Inflammatory macrophage treated with lipopolysaccharide for 1 hour (primary cell): ENCODE data around the gene GMNC.

Source experiments
- DNase-seq, 2 donors: peaks; one replicate each; pipeline ENCODE4 v3.0.0-alpha.2; 2020 to 2022

Gene GMNC

GRCh38 chr3:190848870-190849269, 13.6 kb downstream of the GMNC start:
- no peak for DNase-seq

DNA sequence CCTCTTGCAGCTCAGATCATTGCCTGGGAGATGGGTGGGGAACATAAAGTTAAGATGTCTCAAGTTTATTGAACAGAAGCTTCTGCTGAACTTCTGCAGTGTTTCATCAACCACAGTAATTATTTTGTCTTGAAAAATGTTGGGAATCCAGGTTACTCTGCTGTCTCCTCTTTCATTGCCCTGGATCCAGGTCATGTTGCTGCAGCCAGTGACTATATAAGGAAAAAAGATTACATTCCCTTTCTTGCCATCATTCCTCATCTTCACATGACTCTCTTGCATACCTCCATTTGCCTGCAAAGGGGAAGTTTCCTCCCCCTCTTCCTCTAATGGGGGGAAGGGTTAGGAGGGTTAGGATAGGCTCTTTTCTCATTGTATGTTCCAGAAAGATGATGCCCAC, 15.1 kb downstream of the GMNC start:
- peak in 1 of 2 donors; percentile 16 for DNase-seq

DNA sequence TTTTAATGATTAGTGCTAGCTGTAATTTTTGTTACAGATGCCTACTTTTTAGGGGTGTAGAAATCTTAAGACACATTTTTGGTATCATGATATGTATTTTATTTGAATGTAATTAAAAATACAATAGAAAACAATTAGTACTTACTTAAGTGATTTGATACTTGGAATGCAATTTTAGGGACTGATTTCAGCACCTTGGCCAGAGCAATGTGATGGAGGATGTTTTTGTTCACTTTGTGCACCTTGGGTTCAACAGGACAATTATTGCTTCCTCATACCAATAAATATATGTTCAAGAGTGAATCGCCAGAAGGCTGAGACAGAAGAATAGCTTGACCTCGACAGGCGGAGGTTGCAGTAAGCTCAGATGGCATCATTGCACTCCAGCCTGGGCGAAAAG, 22.3 kb downstream of the GMNC start:
- no peak for DNase-seq

DNA sequence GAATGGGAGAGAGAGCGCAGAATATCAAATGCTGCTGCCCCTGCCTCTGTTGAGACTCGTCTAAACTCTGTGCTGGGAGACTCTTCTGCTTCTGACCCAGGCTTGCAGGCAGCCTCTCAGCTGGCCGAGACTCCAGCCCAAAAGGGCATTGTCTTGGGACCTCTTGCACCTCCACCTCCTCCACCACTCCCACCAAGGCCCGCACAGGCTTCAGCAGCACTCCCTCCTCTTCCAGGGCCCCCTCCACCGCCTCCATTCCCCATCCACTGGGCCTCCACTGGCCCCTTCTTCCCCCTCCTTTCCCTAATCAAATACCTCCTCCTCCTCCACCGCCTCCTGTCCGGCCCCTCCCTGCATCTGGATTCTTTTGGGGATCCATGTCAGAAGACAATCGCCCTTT, 31.3 kb downstream of the GMNC start:
- DNase-seq: no peak

DNA sequence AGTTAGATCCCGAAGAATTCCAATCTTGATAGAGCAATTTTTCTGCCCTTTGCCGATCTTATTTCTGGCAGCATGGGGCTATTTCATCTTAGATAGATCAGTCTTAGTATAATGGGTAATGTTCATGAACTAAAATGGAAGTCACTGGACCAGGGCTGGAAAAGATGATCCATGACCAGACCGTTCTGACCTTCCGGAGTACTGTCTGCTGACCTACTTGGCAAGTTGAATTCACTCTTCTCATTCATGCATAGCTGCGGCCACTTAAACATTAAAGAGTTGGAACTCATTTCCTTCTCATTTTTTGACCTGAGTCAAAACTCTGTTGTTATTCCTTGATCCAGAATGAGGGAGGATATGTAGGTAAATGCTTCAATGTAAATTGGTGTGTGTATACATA, 32.5 kb downstream of the GMNC start:
- no peak for DNase-seq

GRCh38 chr3:190826018-190826417, 36.5 kb downstream of the GMNC start:
- DNase-seq: no peak

DNA sequence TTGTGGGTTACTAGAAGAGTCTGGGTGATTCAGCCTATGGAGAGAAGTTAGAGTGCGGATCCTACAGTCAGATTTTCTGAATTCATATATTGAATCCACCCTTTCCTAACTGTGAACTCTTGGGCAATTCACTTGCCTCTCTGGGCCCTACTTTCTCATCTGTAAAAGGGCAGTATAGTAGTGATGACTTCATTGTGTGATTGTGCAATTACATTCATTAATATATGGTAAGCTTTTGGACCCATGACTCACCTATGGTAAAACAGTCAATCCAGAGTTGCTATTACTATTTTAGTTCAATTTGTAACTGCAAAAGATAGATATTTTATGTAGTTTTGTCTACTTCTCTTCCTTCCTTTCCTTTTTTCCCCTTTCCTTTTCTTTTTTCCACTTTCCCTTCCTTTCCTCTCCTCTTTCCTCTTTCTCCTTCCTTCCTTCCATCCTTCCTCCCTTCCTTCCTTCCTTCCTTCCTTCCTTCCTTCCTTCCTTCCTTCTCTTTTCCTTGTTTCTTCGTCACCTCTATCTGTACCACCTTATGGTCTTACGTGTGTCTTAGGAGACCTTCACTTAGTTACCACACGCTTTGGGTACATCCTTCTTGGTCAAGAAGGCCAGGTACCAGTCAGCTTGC, 37.0 kb downstream of the GMNC start:
- no peak for DNase-seq

DNA sequence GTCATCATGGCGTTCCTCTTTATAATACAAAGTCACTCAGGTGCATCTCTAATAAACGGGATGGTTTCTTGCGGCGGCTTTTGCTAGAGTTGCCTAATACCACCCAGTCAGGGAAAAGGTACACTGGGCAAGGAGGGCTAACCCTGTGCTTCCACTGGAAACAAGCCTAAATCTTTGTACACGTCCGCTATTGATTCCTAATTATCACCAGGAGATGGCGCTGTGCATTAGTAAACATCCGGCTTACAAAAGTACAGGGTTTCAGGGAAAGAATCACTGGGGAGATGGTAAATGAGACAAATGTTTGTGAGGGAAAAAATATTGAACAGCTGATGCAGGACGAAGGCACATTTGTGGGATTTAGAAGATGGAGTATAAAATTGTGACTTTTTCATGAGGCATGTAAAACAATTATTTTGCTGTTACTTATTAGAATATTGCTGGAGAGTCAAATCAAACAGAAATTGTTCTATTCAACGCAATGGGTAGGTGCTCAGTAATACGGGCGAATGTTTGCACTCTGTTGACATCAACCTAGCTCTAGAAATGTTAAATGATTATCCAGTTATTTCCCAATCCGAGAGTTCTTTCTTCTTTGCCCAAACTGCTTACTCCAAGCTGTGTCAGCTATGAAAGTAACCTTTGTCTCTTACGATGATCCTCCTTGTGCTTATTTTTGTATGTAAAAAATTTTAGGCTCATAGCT, 50.6 kb downstream of the GMNC start:
- peak; percentile 23 to 82 for DNase-seq

- DNase-seq: no peak
Measured at GRCh38 chr3:190810957-190811356, 51.5 kb downstream of the GMNC start.

GRCh38 chr3:190809351-190809750, 53.1 kb downstream of the GMNC start:
- DNase-seq: no peak

DNA sequence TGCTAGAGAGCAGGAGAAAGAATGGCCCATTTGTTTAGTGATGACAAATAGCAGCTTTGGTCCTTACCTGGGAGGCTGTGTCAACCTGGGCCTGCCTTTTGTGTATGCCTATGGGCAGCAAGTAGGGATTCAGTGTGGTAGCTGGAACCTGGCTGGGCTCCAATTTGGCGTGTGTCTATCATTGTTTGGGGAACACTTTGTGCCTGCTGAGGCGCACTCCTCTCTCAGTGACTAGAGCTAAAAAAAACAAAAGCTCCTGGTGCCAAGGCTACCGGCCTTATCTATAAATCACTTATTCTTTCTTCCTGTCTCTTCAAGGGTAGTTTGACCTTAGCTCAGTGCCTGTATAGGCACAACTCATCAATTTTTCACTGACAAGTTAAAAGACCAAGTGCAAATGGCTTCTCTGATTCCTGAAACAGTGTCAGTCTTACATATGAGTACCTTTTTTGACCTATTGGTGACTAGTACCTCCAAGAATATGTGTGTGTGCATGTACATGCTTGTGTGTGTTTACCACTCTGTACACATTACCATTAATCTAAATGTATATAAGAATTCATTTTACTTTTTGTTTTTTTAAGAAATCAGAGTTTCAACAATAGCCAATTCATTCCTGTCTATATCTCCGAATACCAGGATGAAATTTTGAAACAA, 54.6 kb downstream of the GMNC start:
- DNase-seq: no peak
